Dermis microvascular lymphatic vessel endothelial cell (primary cell): ENCODE measurements around the gene LINC00632. TPM values are rescaled to one million over a fixed set of nuclear protein-coding genes. Genes with fewer than 3 reads are reported as not detected.

Experiments used
- DNase-seq, 2 donors: peaks; one replicate each; pipeline versions ENCODE4 v3.0.0 to v3.0.0-alpha.2; 2010; ENCODE audit warnings: low read depth in 2 of 2
- total RNA-seq: library from RNA; depleted of rRNA; stranded (reverse); fragments of >200 nt; gene quantifications from 2 replicates; pipeline ENCODE4 v1.2.1, GENCODE V29; 2014

The LINC00632 gene
- total RNA-seq, 1 donor from 2014 or later = 0.26 TPM

DNA sequence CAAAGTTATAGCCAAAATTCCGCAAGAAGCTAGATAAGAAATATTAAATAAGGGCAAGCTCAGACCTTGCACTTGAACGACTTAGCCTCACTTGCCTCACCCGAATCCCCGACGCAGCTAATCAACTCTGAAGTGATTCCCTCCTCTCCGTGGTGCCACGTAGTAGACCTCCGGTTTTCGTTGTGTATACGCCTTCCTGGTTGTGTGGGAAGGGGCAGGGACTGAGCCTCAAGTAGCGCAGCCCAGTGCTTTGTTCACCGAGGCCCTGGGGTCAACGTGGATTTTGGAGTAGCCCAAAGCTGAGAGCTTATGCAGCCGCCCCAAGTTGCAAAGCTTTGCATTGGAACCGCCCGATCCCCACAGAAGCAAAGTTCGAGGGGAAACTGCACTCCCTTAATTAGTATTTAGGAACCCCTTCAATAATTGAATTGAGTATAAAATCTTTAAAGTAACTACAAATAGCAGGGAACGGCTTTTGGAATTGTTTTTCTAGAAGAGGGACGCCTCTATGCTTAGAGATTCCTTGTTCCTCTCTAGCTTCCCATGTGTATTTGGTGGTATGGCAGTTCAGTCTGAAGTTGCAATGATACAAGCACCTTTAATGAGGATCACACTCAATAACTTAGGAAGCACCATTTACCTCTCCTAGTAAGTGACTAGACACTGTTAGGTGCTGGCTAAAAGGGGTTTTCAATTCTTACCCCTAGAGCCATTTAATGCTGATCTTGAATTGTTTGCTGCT is 55.7 kb downstream of the LINC00632 start:
- no peak for DNase-seq

DNA sequence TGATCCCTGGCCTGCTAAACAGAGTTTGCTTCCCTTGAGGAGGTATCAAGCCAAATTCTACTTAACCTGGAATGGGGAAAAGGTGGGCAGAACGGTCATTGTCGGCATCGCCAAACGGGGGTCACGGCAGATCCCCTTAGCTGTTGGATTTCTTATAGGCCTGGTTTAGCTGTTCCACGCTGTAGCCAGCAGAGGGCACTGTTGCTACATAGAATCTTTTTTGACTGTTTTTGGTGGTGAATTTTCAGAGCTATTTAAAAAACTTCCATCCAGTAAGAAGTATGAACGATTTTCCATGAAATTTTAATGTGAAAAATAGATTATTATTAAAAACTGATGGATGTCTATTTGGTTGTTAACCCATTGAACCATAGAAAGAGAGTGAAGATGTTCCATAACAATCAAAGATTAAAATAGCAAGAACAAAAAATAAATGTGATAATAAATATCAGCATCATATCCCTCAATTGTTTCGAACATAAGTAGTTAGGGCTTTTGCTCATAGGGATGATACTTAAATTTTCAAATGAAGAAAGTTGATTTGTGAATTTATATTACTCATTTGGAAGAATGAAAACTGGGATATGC is 56.6 kb downstream of the LINC00632 start:
- DNase-seq = peak; percentile 39 to 41

DNA sequence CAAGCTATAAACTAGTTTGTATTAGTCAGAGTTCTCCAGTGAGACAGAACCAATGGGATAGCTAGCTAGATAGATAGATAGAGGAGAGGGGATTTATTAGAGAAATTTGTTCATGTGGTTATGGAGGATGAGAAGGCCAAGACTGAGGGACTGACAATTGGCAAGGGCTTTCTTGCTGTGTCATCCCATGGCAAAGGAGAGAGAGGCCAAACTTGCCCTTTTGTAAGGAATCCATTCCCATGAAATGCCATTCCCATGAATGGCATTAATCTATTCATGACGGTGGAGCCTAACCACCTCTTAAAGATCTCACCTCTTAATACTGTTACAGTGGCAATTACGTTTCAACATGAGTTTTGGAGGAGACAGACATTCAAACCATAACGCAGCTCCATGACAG is 58.1 kb downstream of the LINC00632 start:
- DNase-seq = no peak

DNA sequence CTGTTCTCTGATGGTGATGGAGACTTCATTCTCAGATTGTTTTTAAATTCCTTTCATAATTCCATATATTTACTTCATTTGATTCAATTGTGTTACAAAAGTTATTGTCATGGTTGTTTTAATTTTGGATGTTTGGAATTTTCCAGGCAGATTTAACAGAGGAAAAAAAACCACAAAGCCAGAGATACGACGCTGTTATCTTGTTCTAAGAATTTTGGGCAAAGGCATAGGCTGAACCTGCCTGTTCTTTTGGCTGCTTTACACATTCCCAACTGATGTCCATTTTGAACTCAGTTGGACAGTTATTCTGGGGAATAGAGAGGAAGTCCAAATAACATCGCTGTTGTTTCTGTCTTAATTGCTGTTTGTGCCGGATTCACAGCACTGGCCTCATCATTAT is 65.7 kb downstream of the LINC00632 start:
- DNase-seq = no peak

DNA sequence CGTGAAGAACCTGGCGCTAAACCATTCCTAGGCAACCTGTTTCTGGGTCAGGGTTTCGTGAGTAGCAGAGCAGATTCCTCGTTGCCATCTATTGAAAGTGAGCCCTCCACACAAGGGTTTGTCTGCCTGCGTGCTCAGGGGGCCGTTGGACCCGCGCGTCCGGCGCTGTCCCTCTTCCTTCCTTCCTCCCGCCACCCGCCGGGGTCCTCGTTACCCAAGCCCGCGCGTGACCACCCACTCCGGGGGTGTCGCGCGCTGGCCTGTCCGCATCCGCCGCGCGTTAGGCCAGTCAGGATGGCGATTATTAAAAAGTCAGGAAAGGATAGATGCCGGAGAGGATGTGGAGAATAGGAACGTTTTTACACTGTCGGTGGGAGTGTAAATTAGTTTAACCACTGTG is 66.8 kb downstream of the LINC00632 start:
- no peak for DNase-seq

DNA sequence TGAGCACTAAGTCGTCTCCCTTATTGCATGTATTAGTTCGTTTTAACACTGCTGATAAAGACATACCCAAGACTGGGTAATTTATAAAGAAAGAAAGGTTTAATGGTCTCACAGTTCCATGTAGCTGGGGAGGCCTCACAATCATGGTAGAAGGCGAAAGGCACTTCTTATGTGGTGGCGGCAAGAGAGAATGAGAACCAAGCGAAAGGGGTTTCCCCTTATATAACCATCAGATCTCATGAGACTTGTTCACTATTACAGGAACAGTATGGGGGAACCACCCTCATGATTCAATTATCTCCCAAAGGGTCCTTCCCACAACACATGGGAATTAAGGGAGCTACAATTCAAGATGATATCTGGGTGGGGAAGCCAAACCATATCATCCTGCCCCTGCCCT is 85.1 kb downstream of the LINC00632 start:
- no peak for DNase-seq

DNA sequence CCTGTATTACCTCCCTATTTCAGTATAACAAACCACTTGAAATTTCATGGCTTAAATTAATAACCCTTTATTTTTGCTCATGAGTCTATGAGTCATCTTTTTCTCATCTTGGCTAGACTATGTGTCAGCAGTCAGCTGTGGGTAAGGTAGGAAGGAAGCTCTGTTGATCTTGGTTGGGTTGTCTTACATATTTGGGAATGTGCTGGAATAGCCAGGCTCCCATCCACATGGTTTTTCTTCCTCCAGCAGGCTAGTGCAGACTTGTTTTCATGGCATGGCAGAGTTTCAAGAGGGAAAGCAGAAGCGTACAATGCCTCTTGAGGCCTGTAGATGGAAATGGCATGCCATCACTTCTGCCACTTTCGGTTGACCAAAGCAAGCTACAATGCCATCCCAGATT is 89.7 kb downstream of the LINC00632 start:
- no peak for DNase-seq

DNA sequence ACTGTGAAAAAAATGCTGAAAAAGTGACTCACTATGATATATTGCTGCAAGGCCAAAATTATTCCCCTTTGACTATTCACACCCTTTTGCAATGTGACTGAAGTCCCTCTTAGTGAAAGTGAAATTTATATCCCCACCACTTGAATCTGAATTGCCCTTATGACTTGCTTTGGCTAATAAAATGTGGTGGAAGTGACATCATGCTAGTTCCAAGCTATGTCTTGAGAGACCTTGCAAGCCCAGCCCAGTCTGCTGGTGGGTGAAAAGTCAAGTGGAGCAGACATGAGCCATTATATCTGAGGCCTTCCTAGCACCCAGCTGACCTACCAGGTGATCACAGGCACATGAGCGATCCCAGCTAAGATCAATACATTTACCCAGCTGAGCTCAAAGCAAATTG is 94.7 kb downstream of the LINC00632 start:
- DNase-seq = no peak

DNA sequence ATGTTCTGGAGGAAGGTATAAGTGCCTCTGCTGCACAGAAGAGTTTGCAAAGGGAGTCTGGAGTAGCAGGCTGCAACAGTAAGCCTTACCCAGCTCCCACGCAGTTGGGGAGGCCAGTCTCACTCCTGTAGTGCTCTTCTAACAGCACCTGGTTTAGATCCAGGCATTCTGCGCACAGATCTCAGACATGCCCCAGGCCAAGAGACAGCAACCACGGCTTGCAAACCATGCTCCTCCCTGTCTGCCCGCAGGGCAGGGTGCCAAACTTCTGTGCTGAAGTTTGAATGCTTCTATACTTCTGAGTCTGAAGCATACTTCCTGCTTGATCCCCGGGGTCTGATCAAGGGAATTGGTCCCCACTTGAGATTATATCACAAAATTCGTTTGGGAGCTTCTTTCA is 106.3 kb downstream of the LINC00632 start:
- DNase-seq = no peak

DNA sequence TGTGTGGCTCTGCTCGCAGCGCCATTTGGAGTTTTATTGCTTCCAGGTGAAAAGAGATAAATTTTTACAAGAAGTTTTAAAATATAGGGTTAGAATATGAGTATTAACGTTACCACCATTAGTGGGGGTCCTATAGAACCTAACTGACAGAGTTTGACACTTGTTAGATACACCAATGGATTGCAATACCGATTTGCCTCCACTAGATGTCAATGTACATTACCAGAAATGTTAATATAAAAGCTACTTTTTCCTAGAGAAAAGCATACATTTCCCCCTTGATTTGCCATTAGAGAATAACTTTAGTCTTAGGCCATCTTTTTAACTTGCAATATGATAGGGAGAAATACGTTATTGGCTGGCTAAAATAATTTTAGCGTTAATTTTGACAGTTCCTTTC is 108.4 kb downstream of the LINC00632 start:
- DNase-seq = peak; percentile 2 to 16

DNA sequence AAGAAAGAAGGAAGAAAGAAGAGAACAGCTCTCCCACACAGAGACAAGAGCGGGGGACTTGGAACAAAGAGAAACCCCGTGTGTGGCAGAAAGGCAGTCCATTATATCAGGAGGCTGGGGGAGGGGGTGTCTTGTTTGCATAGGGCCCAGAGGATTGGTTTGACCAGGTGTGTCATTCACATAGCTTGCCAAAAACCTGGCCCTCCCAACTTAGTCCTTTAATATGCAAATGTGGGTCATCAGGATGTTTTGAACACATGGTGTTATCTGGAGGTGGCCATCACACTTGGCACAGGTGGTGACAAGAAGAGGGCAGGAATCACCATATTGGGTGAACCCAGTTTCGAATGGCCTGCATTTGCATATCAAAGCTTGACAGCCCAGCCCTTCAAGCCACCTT is 111.7 kb downstream of the LINC00632 start:
- DNase-seq = no peak

DNA sequence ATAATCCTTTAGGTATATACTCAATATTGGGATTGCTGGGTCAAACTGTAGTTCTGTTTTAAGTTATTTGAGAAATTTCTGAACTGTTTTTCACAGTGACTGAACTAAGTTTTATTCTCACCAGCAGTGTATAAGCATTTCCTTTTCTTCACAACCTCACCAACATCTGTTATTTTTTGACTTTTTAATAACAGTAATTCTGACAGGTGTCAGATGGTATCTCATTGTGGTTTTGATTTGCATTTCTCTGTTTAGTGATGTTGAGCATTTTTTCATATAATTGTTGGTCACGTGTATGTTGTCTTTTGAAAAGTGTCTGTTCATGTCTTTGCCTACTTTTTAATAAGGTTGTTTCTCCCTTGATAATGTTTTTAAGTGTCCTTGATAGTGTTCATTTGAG is 112.6 kb downstream of the LINC00632 start:
- no peak for DNase-seq

DNA sequence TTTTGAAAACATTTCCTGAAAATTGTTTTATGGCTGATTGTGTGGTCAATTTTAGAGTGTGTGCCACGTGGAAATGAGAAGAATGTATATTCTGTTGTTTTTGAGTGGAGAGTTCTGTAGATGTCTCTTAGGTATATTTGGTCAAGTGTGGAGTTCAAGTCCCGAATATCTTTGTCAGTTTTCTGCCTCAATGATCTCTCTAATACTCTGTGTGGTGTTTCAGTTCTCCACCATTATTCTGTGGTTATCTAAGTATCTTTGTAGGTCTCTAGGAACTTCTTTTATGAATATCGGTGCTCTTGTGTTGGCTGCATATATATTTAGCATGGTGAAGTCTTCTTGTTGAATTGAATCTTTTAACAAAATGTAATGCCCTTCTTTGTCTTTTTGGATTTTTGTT is 113.3 kb downstream of the LINC00632 start:
- DNase-seq = no peak

DNA sequence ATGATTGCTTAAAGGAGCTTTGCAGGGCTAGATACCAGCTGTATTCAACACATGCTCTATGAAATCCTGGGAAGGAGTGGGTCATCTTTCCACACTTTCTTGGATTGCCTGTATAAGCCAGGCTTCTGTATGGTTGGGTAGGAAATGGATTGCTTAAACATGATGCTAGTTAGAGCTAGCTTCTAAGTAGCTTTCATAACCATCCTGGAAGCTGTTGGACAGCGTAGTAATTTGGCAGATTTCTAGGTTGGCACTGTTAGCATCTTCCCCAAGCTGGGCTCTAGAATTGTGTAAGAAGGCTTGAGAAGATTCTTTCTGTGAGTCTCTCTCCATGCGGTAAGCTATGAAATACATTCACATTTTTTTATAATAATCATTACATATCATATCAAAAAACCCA is 127.3 kb downstream of the LINC00632 start:
- no peak for DNase-seq

Other genes with a start within 250 kb of the LINC00632 start
- gene SOX3, start 204.7 kb upstream of the LINC00632 start, total RNA-seq = not detected in 2 replicates